ENCODE measurements around the gene PDLIM1.
"Not testable (repeated sequence)": the region's sequence is repeated elsewhere in the genome, so short reads cannot be mapped to it uniquely, and the experiment has no call there.

The PDLIM1 gene

GRCh38 chr10:95262763-95263518 is 27.9 kb downstream of the PDLIM1 start:
- DNase-seq = no peak

- no peak for DNase-seq
These were observed 28.9 kb downstream of the PDLIM1 start for GRCh38 chr10:95261926-95262325.

DNA sequence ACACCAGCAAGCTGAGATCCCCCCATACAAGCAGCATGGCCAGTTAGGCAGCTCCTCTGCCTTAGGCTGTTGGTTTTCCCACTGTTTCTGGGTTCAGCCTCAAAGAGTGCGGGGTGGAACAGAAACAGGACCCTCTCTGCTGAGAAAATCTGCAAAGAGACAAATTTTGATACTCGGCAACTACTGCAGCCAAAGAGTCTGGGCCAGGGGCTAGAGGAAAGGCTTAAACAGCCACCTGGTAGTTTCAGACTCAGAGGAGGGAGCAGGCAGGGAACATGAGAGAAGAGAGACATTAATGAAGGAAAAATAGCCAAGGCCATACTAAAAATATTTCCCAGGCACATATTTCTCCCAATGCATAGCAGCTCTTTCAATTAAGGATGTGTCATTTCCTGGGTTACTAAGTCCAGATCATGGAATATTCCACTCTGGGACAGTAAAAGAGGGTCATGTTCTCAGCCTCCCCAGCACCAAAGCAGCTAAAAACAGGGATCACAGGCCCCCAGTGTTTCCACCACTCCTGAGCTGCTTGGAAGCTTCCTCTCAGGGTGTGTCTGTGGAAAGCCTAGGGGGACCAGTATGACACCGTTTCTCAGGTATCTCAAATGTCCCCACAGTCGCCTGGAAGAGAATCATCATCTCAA is 29.8 kb downstream of the PDLIM1 start:
- DNase-seq = no peak

DNA sequence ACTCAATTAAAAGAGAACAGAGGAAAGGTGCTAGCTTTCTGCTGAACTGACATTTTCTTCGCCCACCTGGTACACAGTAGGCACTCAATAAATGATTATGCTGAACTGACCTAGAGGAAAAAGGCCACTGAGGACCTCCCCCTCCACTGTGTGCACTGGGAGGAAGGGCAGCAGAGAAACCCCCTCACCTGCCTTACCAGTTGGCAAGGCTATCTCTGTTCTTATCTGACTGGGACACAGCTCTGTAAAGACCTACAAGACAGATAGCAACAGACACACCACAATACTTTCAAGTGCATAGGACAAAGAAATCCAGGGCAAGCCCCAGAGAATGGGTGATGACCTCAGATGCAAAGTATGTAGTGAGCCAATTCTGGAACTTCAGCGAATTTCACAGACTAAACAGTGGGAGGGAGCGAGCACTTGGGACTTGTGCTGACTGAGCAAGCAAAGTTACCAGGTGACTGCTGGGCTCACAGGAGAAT is 30.4 kb downstream of the PDLIM1 start:
- no peak for DNase-seq

DNA sequence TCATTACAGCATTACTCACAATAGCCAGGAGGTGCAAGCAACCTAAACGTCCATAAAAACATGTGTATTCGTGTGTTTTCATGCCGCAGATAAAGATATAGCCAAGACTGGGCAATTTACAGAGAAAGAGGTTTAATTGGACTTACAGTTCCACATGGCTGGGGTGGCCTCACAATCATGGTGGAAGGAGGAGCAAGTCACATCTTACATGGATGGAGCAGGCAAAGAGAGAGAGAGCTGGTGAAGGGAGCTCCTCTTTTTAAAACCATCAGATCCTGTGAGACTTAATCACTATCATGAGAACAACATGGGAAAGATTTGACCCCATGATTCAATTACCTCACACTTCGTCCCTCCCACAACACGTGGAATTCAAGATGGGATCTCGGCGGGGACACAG is 33.0 kb downstream of the PDLIM1 start:
- DNase-seq = no peak

DNA sequence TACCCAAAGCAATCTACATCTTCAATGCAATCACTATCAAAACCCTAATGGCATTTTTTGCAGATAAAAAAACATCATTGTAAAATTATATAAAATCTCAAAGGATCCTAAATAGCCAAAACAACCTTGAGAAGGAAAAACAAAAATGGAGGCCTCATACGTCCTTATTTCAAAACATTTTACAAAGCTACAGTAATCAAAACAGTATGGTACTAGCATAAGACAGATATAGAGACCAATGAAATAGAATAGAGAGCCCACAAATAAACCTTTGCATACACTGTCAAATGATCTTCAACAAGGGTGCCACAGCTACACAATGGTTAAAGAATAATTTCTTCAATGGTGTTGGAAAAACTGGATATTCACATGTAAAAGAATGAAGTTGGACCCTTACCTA is 34.5 kb downstream of the PDLIM1 start:
- DNase-seq = no peak

DNA sequence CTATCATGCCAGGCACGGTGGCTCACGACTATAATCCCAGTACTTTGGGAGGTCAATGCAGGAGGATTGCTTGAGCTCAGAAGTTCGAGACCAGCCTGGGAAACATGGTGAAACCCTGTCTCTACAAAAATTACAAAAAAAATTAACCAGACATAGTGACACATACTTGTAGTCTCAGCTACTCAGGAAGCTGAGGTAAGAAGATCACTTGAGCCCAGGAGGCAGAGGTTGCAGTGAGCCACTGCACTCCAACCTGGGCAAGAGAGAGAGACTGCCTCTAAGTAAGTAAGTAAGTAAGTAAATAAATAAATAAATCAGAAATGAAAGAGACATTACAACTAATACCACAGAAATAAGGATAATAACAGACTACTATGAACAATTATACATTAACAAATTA is 36.2 kb downstream of the PDLIM1 start:
- no peak for DNase-seq

GRCh38 chr10:95253686-95254085 is 37.1 kb downstream of the PDLIM1 start:
- DNase-seq = no peak

GRCh38 chr10:95253007-95253406 is 37.8 kb downstream of the PDLIM1 start:
- no peak for DNase-seq

DNA sequence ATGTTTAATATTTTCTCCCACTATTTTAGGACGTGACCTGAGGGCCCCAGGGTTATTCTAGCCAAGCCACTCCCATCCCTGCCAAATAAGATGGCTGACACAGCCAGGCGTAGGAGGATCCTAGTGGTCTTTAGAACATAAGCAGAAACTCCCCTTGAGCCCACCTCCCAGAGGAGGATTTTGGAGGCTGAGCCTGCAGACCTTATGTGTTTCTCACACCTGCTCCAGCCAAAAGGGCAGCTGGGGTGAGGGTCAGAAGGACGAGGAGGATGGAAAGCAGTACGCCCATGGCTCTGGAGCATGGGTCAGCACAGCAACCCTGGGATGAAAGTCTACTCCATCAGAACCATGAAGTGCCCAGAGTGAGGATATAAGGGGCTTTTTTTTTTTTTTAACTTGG is 39.9 kb downstream of the PDLIM1 start:
- no peak for DNase-seq

- DNase-seq = no peak
These were observed 41.3 kb downstream of the PDLIM1 start for GRCh38 chr10:95249467-95249866.

- DNase-seq = no peak
These were observed 41.8 kb downstream of the PDLIM1 start for GRCh38 chr10:95248989-95249388.

DNA sequence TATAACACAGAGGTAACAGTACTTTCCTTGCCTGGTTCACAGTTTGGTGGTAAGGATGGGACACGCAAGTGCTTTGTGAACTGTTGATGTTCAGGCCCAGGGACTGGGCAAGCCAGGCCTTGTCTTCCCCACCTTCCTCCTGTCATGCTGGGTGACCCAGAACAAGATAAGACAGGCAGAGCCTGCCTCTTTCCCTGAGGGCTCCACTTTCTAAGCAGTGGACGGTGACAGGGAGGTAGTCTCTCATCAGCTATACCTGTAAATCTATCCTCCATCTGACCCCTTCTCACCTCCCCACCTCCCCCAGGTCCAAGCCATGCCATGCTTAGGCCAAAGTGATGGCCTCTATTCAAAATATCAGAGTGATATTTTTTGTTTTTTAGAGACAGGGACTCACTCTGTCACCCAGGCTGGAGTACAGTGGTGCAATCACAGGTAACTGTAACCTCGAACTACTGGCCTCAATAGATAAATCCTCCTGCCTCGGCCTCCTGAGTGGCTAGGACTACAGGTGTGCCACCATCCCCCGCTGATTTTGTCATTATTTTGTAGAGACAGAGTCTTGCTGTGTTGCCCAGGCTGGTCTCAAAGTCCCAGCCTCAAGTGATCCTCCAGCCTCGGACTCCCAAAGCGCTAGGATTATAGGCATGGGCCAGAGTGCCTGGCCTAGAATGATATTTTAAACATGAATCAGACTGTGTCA is 42.8 kb downstream of the PDLIM1 start:
- DNase-seq = no peak

- DNase-seq = no peak
These were observed 43.5 kb downstream of the PDLIM1 start for GRCh38 chr10:95247200-95247880.

GRCh38 chr10:95246582-95247051 is 44.2 kb downstream of the PDLIM1 start:
- no peak for DNase-seq

GRCh38 chr10:95245425-95246055 is 45.3 kb downstream of the PDLIM1 start:
- no peak for DNase-seq

GRCh38 chr10:95244152-95244551 is 46.7 kb downstream of the PDLIM1 start:
- no peak for DNase-seq

DNA sequence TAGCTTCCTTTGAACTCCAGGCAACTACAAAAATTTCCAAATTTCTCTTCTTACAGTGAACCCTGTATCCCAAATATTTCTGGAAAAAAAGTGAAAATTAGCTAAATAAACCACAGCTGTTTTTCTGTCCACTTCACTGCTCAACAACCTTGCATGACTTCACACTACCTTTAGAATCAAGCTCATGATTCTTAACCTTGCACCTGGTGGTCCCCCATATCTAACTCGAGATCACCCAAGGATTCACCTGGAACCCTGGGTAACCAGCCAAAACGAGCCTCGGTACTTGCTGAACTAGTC is 47.5 kb downstream of the PDLIM1 start:
- no peak for DNase-seq

DNA sequence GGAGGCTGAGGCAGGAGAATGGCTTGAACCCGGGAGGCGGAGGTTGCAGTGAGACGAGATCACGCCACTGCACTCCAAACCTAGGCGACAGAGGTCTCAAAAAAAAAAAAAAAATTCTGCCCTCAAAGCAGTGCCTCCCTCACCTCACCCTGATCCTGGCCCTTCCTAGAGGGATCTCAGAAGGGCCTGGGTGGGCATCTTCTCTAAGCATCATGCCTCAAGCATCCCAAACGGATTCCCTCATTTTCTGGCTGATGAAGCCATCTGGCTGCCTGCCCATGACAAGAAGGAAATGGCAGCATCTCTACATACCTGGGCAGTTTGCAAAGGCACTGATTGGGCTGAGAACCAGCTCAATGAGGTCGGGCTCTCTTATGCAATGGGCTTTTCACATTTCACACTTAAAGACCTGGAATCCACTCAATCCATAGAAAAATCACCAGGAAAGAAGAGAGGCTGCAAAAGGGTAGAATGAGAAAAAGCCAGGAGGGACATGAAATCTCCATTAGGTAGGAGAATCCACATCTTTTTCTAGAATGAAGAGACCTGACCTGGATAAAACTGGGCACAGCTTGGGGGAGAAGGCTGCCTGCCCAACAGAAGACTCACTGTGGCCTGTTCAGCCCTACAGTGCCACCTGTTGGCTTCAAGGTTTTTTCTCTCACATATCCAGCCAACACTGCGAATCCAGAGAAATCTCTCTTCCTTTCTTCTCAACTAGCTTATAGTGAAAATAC is 48.1 kb downstream of the PDLIM1 start:
- peak; percentile 4 for DNase-seq

- peak; percentile 63 for DNase-seq
These were observed 49.3 kb downstream of the PDLIM1 start for GRCh38 chr10:95241533-95241932.

- DNase-seq = no peak
These were observed 50.0 kb downstream of the PDLIM1 start for GRCh38 chr10:95240811-95241210.

GRCh38 chr10:95240096-95240495 is 50.7 kb downstream of the PDLIM1 start:
- not testable (repeated sequence) for DNase-seq
